ENCODE data around the gene MCTP1. TPM values are rescaled to one million over a fixed set of nuclear protein-coding genes. Genes with fewer than 3 reads are reported as not detected.

The MCTP1 gene
- total RNA-seq, 1 experiment from 2014 or later, result 2.5 TPM

DNA sequence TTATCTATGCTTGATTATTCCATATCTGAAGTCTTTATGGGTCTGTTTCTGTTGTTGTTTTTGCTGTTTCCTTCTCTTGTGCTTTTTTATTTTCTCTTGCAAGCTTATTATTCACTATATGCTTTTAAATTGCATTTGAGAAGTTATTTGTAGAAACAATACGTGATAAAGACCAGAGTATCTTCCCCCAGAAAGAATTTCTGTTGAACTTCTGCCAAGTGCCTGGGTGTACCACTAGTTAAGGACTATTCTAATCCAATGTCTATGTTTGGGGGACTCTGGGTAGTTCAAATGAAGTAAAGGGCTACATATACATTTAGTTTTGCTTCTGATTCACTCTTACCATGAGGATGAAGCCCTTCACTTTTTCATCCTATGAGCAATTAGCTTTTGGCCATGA, 612.1 kb downstream of the MCTP1 start:
- no peak overlapping the region for H3K4me3 Mint-ChIP-seq
- no peak overlapping the region for H2BK5ac ChIP-seq (ENCODE audit: insufficient read length, low read length)
- DNase-seq, result no peak
- H2BK12ac ChIP-seq (ENCODE audit: insufficient read length, low read depth, low read length), result no peak overlapping the region
- H3K27me3 ChIP-seq (ENCODE audit: insufficient read depth, low read length), result no peaks in the 10 kb centered on the region
- H4K8ac ChIP-seq (replicated peaks; ENCODE audit: insufficient read length, low read depth, low read length), result no peak overlapping the region
- H2AFZ ChIP-seq (ENCODE audit: low read length), result no peak overlapping the region
- H3K23ac ChIP-seq (ENCODE audit: insufficient read length, low read depth, low read length), result no peak overlapping the region
- no peak overlapping the region for H3K27ac ChIP-seq (ENCODE audit: insufficient read length, low read depth, low read length)
- no peak overlapping the region for H3K14ac ChIP-seq (ENCODE audit: insufficient read depth, low read length)
- no peaks in the 10 kb centered on the region for H3K79me1 ChIP-seq (ENCODE audit: insufficient read depth, low read depth, low read length, poor library complexity, severe bottlenecking)
- peaks cover 2 to 15% (median 14%) of the 10 kb centered on the region in 3 experiments; a peak in 6 of 7 replicates for H3K36me3 Mint-ChIP-seq (ENCODE audit: insufficient read depth in 1 of 3, low read depth in 3 of 3)
- no peaks in the 10 kb centered on the region for H3K9me3 ChIP-seq (ENCODE audit: control insufficient read depth, low read depth, low read length)
- no peak overlapping the region for H3K18ac ChIP-seq (ENCODE audit: insufficient read length, low read depth, low read length)
- TF ChIP-seq, protein P1, sequence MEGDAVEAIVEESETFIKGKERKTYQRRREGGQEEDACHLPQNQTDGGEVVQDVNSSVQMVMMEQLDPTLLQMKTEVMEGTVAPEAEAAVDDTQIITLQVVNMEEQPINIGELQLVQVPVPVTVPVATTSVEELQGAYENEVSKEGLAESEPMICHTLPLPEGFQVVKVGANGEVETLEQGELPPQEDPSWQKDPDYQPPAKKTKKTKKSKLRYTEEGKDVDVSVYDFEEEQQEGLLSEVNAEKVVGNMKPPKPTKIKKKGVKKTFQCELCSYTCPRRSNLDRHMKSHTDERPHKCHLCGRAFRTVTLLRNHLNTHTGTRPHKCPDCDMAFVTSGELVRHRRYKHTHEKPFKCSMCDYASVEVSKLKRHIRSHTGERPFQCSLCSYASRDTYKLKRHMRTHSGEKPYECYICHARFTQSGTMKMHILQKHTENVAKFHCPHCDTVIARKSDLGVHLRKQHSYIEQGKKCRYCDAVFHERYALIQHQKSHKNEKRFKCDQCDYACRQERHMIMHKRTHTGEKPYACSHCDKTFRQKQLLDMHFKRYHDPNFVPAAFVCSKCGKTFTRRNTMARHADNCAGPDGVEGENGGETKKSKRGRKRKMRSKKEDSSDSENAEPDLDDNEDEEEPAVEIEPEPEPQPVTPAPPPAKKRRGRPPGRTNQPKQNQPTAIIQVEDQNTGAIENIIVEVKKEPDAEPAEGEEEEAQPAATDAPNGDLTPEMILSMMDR (conservative IDR thresholded peaks at IDR 0.05), result no peak
- H3K23me2 ChIP-seq (ENCODE audit: insufficient read length, low read depth, low read length, poor library complexity, severe bottlenecking), result no peaks in the 10 kb centered on the region
- no peak overlapping the region for H2BK120ac ChIP-seq (ENCODE audit: low read depth, low read length, poor library complexity, severe bottlenecking)
- no peaks in the 10 kb centered on the region for H3K79me2 ChIP-seq (ENCODE audit: insufficient read depth, low read length)
- H3K9me3 Mint-ChIP-seq, result no peaks in the 10 kb centered on the region
- H3K4me1 Mint-ChIP-seq, result no peaks in the 10 kb centered on the region
- WGBS (ENCODE audit: extremely low coverage, insufficient read length, low lambda C conversion rate), result no CpG with 5 or more reads among the region's 1 CpG
- H2BK20ac ChIP-seq (ENCODE audit: low read depth, low read length, poor library complexity, severe bottlenecking), result no peak overlapping the region
- no peak overlapping the region for H3K4me2 ChIP-seq (ENCODE audit: insufficient read depth, insufficient read length, low read length)
- no peak overlapping the region for H2AK5ac ChIP-seq (ENCODE audit: insufficient read length, low read length)
- no peak overlapping the region for H2BK15ac ChIP-seq (ENCODE audit: low read depth, low read length)
- H3K56ac ChIP-seq (ENCODE audit: insufficient read length, low read depth, low read length), result no peak overlapping the region
- no peaks in the 10 kb centered on the region for H3K27me3 Mint-ChIP-seq (ENCODE audit: low read depth)
- H3K9ac ChIP-seq (ENCODE audit: extremely low read depth, insufficient read length, low read length), result no peak overlapping the region
- no peak overlapping the region for H4K91ac ChIP-seq (ENCODE audit: insufficient read length, low read depth, low read length)
- H3K27ac Mint-ChIP-seq, result peak overlapping the region in 1 of 3 experiments; percentile 63; a peak in 2 of 7 replicates
- H4K20me1 ChIP-seq (ENCODE audit: control insufficient read depth, insufficient read depth, insufficient read length), result no peaks in the 10 kb centered on the region
- H4K5ac ChIP-seq (ENCODE audit: insufficient read length, low read depth, low read length), result no peak overlapping the region
- no peaks in the 10 kb centered on the region for H3K4me1 ChIP-seq (ENCODE audit: insufficient read depth, low read length)
- H3T11ph ChIP-seq (ENCODE audit: low read length), result no peak overlapping the region
- no peak overlapping the region for H3K4ac ChIP-seq (ENCODE audit: low read depth, low read length)

Measured in H9 (cell line).